Pons (tissue), 1 donor: ENCODE results near the gene EED.
"Not testable (repeated sequence)": the region's sequence is repeated elsewhere in the genome, so short reads cannot be mapped to it uniquely, and the experiment has no call there.

ENCODE experiments used
- DNase-seq: peaks from one replicate; pipeline ENCODE4 v3.0.0-alpha.2; 2016; ENCODE audit warnings: low spot score

EED gene

DNA sequence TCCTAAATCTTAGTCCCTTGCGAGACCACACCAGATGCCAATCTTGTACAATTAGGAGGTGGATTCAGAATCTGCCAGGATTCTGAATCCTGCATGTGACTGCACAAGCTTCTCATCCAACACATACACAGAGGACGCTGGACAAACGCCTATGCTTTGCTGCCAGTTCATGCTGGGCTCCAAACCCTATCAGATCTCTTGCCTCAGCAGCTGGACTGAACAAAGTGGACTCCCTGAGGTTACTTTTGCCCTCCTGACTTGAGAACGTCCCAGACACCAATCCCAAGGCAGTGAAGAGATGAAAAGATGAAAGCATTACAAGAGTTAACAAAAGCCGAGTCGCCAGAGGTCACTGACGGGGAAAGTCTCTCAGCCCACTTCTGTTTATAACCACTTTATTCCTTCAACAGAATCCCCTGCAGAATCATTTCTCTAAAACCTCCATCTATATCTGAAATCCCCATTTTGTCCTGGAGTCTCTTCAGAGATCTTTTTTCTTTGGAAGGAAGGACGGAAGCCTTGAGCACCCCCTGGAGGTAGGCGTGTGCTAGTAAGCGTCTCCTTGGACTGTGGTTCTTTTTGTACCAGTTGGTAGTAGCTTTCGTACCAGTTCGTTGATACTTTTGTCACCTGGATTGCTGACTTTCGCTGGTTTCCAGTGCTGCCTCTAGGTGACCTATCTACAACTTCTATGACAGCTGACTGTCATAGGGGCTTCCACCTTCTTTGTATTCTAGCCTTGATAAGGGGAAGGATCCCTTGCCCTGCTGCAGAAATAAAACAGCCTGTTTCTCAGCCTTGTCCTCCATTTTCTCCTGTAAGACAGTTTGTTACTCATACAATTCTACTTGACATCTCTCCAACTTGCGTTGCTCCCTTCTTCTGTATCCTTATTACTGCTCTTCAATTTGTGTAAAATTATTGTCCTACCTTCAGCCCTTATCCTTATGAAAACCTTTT is 26.1 kb upstream of the EED start:
- DNase-seq, result peak; percentile 91

DNA sequence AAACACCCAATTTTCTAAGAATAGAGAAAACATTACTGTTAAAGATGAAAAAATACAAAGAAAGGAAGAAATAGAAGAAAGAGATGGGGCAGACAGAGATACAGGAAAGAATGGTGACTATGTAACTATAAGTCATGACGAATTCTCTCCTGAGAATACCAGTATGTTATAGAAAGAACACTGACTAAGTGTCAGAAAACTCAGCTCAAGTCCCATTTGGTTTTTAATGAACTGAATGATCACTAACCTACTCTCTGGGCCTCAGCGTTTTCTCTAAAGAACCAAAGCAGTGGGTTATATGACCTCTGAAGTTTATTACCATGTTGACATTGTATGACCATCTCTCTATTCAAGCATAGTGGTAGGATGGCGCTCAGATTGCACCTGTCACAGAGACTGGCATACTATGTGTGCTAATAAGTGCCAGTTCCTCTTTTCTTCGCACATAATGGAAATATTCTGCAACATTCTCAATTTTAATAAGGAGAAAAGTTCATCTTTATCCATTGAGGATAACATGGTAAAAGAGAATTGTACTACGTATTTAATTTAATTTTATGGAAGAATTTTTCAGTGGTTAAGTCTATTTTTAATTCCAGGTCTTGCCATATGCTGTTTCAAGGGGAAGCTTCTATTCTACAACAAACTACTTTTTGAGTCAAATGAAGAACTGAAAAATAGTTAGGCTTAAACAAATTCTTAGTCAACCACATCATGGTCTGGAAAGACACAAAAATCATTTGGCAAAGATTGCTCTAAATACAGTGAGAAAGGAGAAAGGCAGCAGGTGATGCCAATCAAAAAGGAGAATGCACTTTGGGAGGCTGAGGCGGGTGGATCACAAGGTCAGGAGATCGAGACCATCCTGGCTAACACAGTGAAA is 25.0 kb upstream of the EED start:
- DNase-seq, result no peak

DNA sequence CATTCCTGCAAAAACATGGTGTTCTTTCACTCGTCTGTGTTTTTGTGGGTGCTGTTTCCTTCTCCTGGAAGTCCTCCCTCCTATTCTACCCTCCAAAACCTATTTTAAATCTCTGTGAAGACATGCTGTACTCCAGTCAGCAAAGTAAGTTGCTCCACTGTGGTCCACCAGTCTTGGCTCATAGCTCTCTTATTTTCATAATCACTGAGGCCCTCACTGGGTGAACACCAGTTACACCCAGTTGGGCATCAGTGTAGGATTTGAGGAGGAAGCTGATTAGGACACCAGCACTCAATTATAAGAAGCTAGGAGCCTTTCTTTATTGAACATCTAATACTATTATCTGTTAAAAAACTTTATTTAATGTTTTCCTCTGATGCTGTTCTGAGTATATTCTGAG is 23.9 kb upstream of the EED start:
- no peak for DNase-seq

DNA sequence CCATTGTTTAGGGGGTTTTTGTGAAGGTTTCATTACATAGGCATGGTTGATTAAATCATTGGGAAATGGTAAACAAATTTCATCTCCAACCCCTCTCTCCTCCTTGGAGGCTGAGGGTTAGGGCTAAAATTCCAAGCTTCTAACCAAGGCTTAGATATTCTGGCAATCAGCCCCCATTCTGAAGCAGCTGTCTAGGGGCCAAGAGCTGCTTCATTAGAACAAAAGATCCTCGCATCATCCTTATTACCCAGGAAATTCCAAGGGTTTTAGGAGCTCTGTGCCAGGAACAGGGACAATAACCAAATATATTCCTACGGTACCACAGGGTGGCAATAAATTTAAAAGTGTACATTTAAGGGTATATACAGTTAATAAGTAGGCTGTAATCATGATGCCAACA is 22.5 kb upstream of the EED start:
- DNase-seq, result no peak

DNA sequence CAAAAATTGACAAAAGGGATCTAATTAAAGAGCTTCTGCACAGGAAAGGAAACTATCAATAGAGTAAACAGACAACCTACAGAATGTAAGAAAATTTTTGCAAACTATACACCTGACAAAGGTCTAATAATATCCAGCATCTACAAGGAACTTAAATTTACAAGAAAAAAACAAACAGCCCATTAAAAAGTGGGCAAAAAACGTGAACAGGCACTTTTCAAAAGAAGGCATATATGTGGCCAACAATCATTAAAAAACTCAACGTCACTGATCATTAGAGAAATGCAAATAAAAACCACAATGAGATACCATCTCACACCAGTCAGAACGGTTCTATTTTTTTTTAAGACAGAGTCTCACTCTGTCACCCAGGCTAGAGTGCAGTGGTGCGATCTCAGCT is 20.0 kb upstream of the EED start:
- DNase-seq, result not testable (repeated sequence)

DNA sequence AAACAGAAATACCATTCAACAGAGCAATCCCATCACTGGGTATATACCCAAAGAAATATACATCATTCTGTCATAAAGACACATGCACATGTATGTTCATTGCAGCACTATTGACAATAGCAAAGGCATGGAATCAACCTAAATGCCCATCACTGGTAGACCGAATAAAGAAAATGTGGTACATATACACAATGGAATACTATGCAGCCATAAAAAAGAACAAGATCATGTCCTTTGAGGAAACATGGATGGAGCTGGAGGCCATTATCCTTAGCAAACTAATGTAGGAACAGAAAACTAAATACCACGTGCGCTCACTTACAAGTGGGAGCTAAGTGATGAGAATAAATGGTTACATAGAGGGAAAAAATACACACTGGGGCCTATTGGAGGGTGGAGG is 19.2 kb upstream of the EED start:
- not testable (repeated sequence) for DNase-seq

DNA sequence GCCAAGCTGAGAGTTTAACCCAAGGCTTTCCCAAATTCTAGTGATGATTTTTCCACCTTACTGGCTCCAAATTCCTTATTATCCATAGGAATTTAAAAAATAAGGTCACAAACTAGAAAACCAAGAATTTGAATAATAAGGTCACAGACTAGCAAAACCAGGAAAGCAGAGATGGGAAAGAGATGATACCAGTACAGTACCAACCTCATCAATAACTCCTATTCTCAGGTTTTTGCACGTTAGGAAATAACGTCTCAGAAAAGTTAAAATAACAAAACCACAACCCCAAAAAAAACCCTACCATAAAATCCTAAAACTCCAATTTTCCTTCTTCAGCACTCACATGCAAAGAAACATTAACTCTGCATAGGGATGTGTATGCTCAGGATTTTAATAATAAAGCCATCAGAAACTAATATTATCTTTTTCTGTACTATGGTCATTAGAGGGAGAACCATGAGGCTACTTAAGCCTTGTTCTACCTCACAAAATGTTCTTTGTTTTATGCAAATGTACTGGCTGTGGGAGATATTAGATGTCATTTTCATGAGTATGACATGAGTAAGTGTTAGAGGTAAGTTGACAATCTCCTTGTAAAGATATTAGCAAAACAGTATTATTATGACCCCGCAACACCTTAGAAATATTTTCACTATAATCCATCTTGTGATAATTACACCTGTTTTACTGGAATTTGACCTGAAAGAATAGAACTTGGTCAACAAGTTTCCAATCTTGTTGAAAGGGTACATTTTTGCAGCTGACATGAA is 16.1 kb upstream of the EED start:
- DNase-seq, result no peak

DNA sequence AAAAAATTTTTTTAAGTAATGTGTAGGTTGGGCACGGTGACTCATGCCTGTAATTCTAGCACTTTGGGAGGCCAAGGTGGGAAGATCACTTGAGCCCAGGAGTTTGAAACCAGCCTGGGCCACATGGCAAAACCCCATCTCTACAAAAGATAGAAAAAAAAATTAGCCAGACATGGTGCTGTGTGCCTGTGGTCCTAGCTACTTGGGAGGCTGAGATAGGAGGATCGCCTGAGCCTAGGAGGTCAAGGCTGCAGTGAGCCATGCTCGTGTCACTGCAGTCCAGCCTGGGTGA is 15.6 kb upstream of the EED start:
- not testable (repeated sequence) for DNase-seq

DNA sequence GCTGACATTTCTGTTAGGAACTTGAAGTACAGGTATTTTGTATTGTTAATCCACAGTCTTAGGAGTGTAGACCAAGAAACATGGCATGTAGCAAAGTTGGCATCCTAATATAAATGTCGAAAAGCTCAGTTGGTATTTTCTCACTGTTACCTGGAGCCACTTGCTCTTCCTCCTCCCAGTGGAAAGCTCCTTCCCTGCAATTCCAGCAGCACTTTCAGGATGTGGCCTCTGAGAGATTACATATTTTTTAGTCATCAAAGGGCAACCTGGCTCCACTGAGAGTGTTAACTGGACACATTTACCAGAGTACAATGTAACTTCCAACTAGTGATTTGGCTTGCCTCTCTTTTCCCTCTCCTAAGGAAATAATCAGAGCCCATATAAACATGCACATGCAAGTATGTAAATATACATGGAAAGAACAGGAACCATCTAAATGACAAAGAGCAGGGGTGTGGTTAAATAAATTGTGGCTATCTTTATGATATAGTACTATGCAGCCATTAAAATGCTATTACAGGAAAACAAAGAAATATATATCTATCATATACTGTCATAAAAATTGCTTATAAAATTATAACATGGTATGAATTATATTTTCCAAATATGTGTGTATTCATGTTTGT is 14.3 kb upstream of the EED start:
- no peak for DNase-seq

DNA sequence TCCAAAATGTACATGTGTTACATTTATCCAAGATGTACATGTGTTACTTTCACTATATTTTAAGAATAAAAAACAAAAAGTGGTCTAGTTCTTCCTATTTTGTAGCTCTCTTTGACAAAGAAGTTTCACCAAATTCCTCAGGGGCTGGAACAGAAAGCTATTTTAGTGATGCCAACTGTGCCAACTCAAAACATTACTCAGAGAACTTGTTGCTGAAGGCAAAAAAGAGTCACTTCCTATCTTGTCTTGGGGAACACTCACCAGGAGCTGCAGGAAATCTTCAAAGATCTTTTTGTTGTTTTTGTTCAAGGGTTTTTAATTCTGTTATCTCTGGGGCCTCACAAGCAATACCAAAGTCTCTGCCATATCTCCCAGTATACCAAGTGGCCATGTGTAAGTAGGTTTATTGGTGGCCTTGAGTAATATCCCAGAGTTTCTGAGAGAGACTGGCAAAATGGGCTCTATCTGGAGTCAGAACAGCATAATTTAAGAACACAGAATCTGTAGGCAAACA is 13.6 kb upstream of the EED start:
- DNase-seq, result peak; percentile 45

DNA sequence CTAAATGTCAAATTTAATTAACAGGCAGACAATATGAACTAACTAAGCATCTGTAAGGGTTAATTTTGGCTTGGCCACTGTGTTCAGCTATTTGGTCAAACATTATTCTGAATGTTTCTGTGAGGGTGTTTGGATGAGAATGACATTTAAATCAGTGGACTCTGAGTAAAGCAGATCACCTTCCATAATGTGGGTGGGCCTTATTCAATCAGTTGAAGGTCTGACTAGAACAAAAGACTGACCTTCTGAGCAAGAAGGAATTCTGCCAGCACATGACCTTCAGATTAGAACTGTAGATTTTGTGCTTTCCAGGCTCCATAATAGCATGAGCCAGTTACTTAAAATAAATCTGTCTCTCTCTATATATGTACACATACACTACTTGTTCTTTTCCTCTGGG is 12.0 kb upstream of the EED start:
- DNase-seq, result no peak

DNA sequence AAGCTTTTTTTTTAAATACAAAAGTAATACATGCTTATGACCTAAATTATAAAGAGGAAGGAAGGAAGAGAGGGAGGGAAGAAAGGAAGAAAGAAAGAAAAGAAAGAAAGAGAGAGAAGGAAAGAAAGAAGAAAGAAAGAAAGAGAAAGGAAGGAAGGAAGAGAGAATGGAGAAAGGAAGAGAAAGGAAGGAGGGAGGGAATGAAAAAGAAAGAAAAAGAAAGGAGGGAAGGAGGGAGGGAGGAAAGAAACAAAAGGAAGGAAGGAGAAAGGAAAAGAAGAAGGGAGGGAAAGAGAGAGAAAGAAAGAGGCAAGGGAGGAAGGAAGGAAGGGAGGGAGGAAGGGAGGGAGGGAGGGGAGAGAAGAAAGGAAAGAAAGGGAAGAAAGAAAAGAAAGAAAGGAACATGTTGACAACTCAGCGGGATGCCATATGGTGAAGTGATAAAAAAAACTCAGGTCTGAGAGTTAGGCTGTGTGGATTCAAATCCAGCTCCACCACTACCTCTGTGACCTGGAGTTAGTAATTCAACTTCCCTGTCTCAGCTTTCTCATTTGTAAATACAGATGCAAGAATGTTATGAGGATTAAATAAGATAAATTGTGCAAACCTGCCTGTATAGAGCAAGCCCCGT is 9.6 kb upstream of the EED start:
- DNase-seq, result no peak

DNA sequence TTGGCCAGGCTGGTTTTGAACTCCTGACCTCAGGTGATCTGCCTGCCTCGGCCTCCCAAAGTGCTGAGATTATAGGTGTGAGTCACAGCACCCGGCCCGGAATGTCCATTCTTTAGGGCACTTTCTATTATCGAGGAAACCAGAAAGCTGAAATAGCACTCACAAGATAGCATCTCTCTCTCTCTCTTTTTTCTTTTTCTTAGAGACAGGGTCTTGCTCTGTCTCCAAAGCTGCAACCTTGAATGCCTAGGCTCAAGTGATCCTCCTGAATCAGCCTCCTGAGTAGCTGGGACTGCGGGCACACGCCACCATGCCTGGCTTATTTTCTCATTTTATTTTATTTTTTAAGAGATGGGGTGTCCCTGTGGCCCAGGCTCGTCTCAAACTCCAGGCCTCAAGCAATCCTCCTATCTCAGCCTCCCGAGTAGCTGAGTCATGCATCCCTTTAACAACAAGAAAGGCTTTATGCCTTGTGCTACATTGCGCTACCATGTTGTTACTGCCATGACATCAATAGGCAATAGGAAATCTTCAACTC is 7.2 kb upstream of the EED start:
- DNase-seq, result no peak

DNA sequence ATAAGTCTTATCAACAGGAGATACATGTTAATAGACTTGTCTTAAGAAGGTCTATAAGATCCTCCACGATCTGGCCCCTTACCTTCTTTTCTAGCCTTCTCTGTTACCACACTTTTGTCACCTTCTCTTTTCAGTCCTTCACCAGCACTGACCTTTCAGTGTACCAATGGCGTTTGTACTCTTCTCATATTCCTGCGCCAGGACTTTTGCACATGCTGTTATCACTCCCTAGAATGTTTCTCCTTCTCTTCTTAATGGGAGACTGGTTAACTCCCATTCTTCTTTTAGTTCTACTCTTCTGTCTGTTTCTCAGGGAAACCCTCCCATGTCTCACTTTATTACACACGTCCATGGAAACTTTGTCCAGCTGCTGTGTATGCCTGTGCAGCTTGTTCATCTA is 4.4 kb upstream of the EED start:
- DNase-seq, result no peak

DNA sequence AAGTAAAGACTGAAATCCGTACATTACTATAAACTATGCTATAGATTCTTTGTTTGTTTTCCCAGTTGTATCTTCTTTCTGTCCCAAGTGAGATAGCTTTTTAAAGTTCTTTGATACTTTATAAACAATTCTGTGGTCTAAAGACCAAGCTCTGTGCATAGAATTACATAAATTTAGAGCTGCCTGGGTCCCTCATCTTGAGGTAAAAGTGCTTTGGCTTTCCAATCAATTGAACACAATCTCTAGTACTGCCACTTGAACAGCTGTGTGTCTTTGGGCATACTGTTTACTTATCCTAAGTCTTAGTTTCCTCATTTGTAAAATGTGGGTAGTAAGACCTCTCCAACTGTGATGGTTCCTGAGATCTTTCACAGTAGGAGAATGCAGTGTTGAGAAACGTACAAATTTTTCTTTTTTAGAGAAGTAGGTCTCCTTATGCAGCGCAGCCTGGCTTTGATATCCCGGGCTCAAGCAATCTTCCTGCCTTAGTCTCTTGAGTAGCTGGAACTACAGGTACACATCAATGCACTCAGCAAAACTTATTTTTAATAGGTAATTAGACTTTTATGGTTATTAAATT is 2.5 kb upstream of the EED start:
- DNase-seq, result no peak

DNA sequence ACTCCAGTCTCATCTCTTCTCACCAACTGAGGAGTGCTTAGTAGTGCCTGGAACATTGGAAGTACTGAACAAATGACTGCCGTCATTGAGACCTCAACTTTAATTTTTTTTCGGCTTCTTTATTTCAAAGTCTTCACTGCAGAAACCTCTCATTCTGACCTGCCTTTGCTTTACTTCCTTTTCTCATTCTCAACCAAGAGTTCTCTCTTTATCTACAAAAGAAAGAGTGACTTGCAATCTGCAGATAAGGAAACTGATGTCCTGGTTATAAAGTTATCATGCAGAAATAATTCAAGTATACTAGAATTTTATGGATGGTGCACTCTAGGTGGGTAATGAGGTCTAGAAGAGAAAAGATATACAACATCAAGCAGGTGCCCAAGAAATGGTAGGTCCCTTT is 1.2 kb upstream of the EED start:
- DNase-seq, result no peak

DNA sequence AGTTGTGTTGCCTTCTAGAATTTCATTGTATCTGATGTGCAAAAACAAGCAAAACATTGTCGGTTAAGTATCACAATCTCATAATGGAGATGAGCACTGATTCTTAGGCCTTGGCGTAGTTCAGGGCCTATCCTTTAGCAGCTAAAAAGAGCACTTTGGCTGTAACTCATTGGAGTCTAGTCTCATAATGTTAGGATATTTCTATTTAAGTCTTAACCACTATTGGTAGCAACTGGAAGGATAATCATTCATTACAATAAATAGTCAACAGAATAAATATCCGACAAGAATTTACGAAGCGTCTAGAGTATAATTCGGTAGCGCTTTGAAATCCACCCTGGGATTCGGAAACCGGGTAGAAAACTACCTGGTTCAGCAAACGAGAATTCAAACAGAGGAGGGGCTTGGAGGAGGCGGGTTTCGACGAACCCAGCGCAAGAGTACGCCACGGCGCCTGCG is 461 bp upstream of the EED start:
- peak; percentile 89 for DNase-seq

DNA sequence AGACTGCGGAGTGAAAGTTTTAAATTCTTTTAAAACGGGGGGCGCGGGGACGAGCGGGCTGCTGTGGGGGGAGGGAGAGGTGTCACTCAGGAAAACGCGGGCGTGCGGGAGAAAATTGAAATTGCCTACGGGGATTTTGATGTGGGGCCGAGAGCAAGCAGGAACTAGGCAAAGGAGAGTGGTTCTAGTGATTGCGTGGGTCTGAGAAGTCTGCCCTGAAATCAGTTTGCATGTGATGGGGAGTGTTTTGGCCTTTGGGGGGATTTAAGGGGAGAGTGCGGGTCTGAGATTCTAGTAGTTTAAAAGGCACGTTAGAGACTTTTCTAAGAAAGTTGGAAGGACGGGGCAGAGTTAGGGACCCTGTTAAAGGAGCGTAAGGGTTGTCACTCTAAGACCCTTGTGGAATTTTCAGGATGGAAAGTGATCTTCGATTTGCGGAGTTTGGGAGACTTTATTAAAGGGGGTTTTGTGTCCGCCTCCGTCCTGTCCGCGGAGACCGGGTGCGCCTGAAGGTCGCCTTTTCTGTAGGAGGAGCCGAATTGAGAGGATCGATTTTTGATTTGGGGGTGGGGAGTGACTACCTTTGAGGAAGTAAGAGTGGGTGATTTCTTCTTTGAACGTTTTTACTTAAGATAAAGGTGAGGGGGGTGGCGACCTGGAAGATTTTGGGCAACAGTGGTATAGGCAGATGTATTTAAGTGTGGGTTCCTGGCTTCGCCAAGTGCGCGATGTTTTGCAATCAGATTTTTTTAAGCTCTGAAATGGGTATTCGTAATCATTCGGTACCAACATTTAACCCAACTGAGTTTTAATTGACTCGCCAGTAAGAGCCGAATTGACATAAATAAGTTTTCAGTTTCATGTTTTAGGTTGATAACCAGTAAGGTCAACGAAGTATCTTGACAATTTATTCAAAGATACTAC is 1.1 kb downstream of the EED start:
- DNase-seq, result peak; percentile 18

DNA sequence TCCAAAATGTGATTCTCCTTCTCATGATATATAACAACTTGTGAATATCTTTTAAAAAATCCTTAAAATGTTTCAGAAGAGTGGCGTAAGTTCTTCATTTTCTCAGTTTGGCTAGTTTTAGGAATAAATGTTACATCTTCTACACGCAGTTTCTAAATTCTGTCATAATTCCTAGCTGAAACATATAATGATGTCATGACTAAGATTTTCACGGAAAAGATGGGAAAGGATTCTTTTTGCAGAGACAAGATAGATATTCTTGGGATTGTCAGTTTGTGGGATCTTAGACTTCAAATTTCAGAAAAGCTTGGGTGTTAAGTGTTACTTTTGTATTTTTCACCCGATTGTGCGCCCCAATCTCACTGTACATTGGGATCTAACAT is 1.7 kb downstream of the EED start:
- DNase-seq, result peak; percentile 15
